ENCODE results near the gene CAMTA1. TPM values are rescaled to one million over a fixed set of nuclear protein-coding genes. Genes with fewer than 3 reads are reported as not detected.

Gene CAMTA1
- total and polyA plus RNA-seq, 8 donors = 42.8 to 213 (median 118) TPM

DNA sequence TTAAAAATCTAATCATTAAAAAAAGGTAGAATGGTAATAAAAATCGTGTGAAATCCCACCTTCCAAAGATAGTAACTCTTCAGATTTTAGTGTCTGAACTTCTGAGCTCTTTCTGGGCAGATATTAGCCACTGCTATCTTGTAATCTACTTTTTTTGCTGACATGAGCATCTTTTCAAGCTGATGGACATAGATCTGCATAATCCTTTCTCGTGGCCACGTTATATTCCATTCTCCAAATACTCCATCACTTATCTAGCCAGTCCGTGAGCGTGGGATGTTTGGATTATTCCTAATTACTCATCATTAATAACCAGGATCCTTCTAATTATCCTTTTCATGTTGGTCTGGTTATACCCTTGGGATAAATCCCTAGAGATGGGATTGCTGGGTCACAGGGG is 731.7 kb downstream of the CAMTA1 start:
- H3K27ac ChIP-seq = no peak overlapping the region
- H3K4me3 ChIP-seq = no peak overlapping the region
- H3K36me3 ChIP-seq = no peaks in the 10 kb centered on the region
- H3K4me1 ChIP-seq = no peaks in the 10 kb centered on the region
- no peak for TF ChIP-seq EP300 (IDR thresholded peaks at IDR 0.05)
- TF ChIP-seq POLR2AphosphoS5 (IDR thresholded peaks at IDR 0.05) = no peak
- TF ChIP-seq POLR2A (IDR thresholded peaks at IDR 0.05) = no peak
- TF ChIP-seq, protein P1, sequence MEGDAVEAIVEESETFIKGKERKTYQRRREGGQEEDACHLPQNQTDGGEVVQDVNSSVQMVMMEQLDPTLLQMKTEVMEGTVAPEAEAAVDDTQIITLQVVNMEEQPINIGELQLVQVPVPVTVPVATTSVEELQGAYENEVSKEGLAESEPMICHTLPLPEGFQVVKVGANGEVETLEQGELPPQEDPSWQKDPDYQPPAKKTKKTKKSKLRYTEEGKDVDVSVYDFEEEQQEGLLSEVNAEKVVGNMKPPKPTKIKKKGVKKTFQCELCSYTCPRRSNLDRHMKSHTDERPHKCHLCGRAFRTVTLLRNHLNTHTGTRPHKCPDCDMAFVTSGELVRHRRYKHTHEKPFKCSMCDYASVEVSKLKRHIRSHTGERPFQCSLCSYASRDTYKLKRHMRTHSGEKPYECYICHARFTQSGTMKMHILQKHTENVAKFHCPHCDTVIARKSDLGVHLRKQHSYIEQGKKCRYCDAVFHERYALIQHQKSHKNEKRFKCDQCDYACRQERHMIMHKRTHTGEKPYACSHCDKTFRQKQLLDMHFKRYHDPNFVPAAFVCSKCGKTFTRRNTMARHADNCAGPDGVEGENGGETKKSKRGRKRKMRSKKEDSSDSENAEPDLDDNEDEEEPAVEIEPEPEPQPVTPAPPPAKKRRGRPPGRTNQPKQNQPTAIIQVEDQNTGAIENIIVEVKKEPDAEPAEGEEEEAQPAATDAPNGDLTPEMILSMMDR (IDR thresholded peaks at IDR 0.05) = no peak
- intact Hi-C loops (cut with DNase I; ENCODE audit: low total_unique reads) = no loop called here
- H3K9me3 ChIP-seq = no peaks in the 10 kb centered on the region
- 73 to 76% (median 74%) methylated on average over 5 of the region's 5 CpGs for WGBS, 5 donors
- no peak for DNase-seq
- H3K27me3 ChIP-seq = peaks cover 0 to 18% (median 5%) of the 10 kb centered on the region in 3 donors

DNA sequence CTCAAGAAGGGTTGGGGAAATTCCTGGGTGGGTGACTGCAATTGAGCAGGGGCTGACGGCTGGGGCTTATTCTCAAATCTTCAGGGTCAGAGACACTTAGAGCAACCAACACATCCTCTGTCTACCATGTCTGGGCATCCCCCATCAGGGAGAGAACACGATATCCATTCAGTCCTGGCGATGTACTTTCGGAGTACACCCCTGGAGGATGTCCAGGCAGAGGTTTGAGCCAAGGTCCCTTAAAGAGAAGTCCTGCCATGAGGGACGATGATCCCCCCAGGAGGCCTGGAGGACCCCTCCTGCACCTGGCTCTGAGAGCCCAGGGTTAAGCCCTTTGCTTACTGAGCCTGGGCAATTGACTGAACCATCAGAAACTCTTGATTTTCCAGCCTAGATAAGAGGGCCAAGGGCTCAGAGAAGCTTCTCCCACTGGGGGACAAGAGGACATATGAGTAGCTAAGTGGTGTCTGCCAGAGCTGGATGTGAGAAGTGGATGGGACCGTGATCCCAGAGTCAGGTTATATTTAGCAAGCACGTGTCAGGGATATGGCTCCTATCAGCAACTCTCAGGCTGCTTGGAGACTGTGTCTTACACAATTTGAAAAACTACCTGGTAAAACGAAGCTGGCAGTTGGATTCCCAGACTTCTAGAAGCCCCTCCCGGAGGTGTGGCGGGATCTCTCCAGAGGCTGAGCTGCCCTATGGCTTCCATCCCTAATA is 732.5 kb downstream of the CAMTA1 start:
- no peak overlapping the region for H3K27ac ChIP-seq
- H3K9me3 ChIP-seq = no peaks in the 10 kb centered on the region
- TF ChIP-seq POLR2A (IDR thresholded peaks at IDR 0.05) (no peak), POLR2AphosphoS5 (IDR thresholded peaks at IDR 0.05) (no peak), EP300 (IDR thresholded peaks at IDR 0.05) (no peak)
- TF ChIP-seq, protein P1 (IDR thresholded peaks at IDR 0.05) = no peak
- H3K27me3 ChIP-seq = peaks cover 0 to 18% (median 5%) of the 10 kb centered on the region in 3 donors
- WGBS, 5 donors = 62 to 77% (median 74%) methylated on average over 8 to 10 of the region's 10 CpGs
- H3K4me1 ChIP-seq = no peaks in the 10 kb centered on the region
- no peaks in the 10 kb centered on the region for H3K36me3 ChIP-seq
- no peak for DNase-seq
- H3K4me3 ChIP-seq = no peak overlapping the region
- intact Hi-C loops (cut with DNase I; ENCODE audit: low total_unique reads) = no loop called here

DNA sequence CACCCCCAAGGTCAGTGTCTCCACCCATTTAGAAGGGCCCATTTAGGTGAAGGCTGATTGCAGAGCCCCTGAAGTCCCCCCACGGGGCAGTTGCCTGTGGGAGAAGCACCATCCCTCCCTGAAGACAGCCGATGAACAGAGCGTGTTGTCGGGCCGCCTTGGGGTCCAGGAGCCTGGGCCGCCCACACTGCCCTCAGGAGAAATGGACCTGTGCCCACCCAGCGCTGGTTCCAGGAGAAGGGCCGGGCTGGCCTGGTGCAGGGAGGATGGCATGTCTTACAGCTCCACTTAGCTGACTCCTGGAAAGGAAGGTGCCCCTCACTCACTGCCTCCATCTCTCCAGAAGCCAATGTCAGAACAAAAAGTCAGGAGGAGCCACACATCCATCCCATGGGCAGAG is 733.2 kb downstream of the CAMTA1 start:
- Histone ChIP-seq H3K27me3 (peaks cover 0 to 18% (median 5%) of the 10 kb centered on the region in 3 donors), H3K9me3 (no peaks in the 10 kb centered on the region), H3K36me3 (no peaks in the 10 kb centered on the region), H3K27ac (no peak overlapping the region), H3K4me1 (no peaks in the 10 kb centered on the region), H3K4me3 (no peak overlapping the region)
- no peak for DNase-seq
- whole genome bisulfite sequencing, 5 donors = 67 to 95% (median 91%) methylated on average over 1 to 8 of the region's 8 CpGs
- intact Hi-C loops (cut with DNase I; ENCODE audit: low total_unique reads) = no loop called here
- TF ChIP-seq EP300 (IDR thresholded peaks at IDR 0.05) = no peak
- no peak for TF ChIP-seq POLR2A (IDR thresholded peaks at IDR 0.05)
- TF ChIP-seq, protein P1 (IDR thresholded peaks at IDR 0.05) = no peak
- no peak for TF ChIP-seq POLR2AphosphoS5 (IDR thresholded peaks at IDR 0.05)

DNA sequence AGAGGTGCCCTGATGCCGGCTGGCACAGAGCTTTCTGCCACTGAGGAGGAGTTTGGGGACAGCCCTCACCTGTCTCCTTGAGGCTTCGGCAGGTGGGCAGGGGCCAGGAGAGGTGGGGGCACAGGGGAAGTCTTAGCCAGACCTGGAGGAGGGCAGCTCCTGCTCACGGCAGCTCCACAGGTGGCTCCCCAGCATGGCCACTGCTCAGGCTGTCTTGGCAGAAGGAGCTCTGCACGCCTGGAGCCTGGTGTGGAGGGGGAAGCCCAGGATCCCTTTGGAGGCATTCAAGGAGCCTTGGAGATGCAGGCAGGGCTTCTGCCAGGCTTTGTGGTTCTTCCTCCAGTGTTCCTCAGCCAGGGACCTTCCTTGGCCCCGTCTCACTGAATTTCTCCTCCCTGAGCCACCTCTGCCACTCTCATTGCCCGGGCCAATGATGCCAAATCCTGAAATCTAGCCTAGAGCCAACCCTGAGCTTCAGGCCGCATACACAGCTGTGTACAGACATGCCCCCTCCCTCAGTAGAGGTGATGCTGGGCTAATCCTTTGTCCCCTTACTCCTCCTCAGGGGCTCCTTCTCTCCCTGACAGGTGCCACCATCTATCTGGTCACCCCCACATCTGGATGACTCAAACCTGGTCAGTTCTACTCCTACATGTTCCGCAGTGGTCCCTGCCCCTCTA is 734.1 kb downstream of the CAMTA1 start:
- no peak for TF ChIP-seq POLR2AphosphoS5 (IDR thresholded peaks at IDR 0.05)
- no peak for TF ChIP-seq EP300 (IDR thresholded peaks at IDR 0.05)
- TF ChIP-seq, protein P1 (IDR thresholded peaks at IDR 0.05) = no peak
- TF ChIP-seq POLR2A (IDR thresholded peaks at IDR 0.05) = no peak
- Histone ChIP-seq H3K4me1 (no peaks in the 10 kb centered on the region), H3K27me3 (peaks cover 0 to 18% (median 5%) of the 10 kb centered on the region in 3 donors), H3K4me3 (no peak overlapping the region), H3K27ac (no peak overlapping the region), H3K36me3 (no peaks in the 10 kb centered on the region), H3K9me3 (no peaks in the 10 kb centered on the region)
- no peak for DNase-seq
- intact Hi-C loops (cut with DNase I; ENCODE audit: low total_unique reads) = no loop called here
- 78 to 86% (median 86%) methylated on average over 7 to 8 of the region's 8 CpGs for WGBS, 5 donors

All from stomach (tissue), 9 donors.